ENCODE data around the gene OR2J3. TPM values are rescaled to one million over a fixed set of nuclear protein-coding genes. Genes with fewer than 3 reads are reported as not detected.

The OR2J3 gene
- total and polyA plus RNA-seq, 10 of the 15 experiments (the other 5 are each of a cell fraction or from before 2014, with no cell fraction given): not detected

- BruUV-seq (replicated peaks): no TSS peak
- WGBS (ENCODE audit: insufficient coverage, insufficient replicate concordance, low lambda C conversion rate, missing lambda C conversion rate): 30% methylated on average over 4 of the region's 4 CpGs
- CTCF ChIA-PET: no interaction called here
- Histone ChIP-seq H4K20me1 (ENCODE audit: control insufficient read depth, insufficient read depth) (no peaks in the 10 kb centered on the region), H3K9ac (ENCODE audit: control insufficient read depth, insufficient read depth, low read length) (no peak overlapping the region), H2AFZ (ENCODE audit: control insufficient read depth, low read depth, low read length) (no peak overlapping the region), H3K4me1 (ENCODE audit: control insufficient read depth, insufficient read depth, low read length) (no peaks in the 10 kb centered on the region), H3K9me3 (replicated peaks; ENCODE audit: control insufficient read depth, insufficient read depth, low read length) (no peaks in the 10 kb centered on the region), H3K36me3 (ENCODE audit: control insufficient read depth in 2 of 2, insufficient read depth in 2 of 2, low read length in 1 of 2) (no peaks in the 10 kb centered on the region), H3K27me3 (replicated peaks in 1 of 2; ENCODE audit: control insufficient read depth in 2 of 2, insufficient read depth in 2 of 2, low read length in 1 of 2) (no peaks in the 10 kb centered on the region), H3K4me2 (ENCODE audit: control insufficient read depth, insufficient read depth) (no peak overlapping the region), H3K79me2 (ENCODE audit: control insufficient read depth, insufficient read depth, low read length) (no peaks in the 10 kb centered on the region), H3K4me3 (no peak overlapping the region), H3K27ac (ENCODE audit: control insufficient read depth, insufficient read depth) (no peak overlapping the region)
- no peak for ATAC-seq
- no peak for FAIRE-seq
- intact Hi-C loops (cut with micrococcal nuclease; ENCODE audit: unreplicated experiment): no loop called here
- POLR2A ChIA-PET: no interaction called here
- in situ Hi-C loops (cut with MboI): no loop called here
- DNase-seq (ENCODE audit: low read depth, low spot score): no peak
- RAD21 ChIA-PET (ENCODE audit: unreplicated experiment): no interaction called here
- TF ChIP-seq SKIL (IDR thresholded peaks at IDR 0.05; ENCODE audit: low read depth, poor library complexity, severe bottlenecking): no peak
- TF ChIP-seq POLR2AphosphoS5 (IDR thresholded peaks at IDR 0.05; ENCODE audit: low read length): no peak
- TF ChIP-seq MYC (IDR thresholded peaks at IDR 0.05; ENCODE audit: insufficient read depth, insufficient read length, insufficient replicate concordance, low read length, severe bottlenecking): no peak
- TF ChIP-seq NR2C2 (IDR thresholded peaks at IDR 0.05; ENCODE audit: borderline replicate concordance, control insufficient read depth, insufficient read length, low read depth): no peak
- SMC1A ChIA-PET (ENCODE audit: uncharacterized antibody, unreplicated experiment): no interaction called here
Measured at GRCh38 chr6:29137724-29138123, 29.9 kb downstream of the OR2J3 start.

GRCh38 chr6:29141606-29142005, 33.7 kb downstream of the OR2J3 start:
- H4K20me1 ChIP-seq (ENCODE audit: control insufficient read depth, insufficient read depth): no peaks in the 10 kb centered on the region
- ATAC-seq (no peak), DNase-seq (ENCODE audit: low read depth, low spot score) (no peak), FAIRE-seq (no peak)
- H3K36me3 ChIP-seq (ENCODE audit: control insufficient read depth in 2 of 2, insufficient read depth in 2 of 2, low read length in 1 of 2): no peaks in the 10 kb centered on the region
- no peak overlapping the region for H2AFZ ChIP-seq (ENCODE audit: control insufficient read depth, low read depth, low read length)
- H3K4me2 ChIP-seq (ENCODE audit: control insufficient read depth, insufficient read depth): no peak overlapping the region
- BruUV-seq (replicated peaks): no TSS peak
- no peaks in the 10 kb centered on the region for H3K79me2 ChIP-seq (ENCODE audit: control insufficient read depth, insufficient read depth, low read length)
- H3K27ac ChIP-seq (ENCODE audit: control insufficient read depth, insufficient read depth): no peak overlapping the region
- no peaks in the 10 kb centered on the region for H3K9me3 ChIP-seq (replicated peaks; ENCODE audit: control insufficient read depth, insufficient read depth, low read length)
- RAD21 ChIA-PET (ENCODE audit: unreplicated experiment): no interaction called here
- WGBS (ENCODE audit: insufficient coverage, insufficient replicate concordance, low lambda C conversion rate, missing lambda C conversion rate): 91% methylated on average over 1 of the region's 1 CpG
- no peak overlapping the region for H3K9ac ChIP-seq (ENCODE audit: control insufficient read depth, insufficient read depth, low read length)
- SMC1A ChIA-PET (ENCODE audit: uncharacterized antibody, unreplicated experiment): no interaction called here
- POLR2A ChIA-PET: no interaction called here
- in situ Hi-C loops (cut with MboI) (no loop called here), intact Hi-C loops (cut with micrococcal nuclease; ENCODE audit: unreplicated experiment) (no loop called here)
- CTCF ChIA-PET: no interaction called here
- H3K4me3 ChIP-seq: no peak overlapping the region
- no peaks in the 10 kb centered on the region for H3K4me1 ChIP-seq (ENCODE audit: control insufficient read depth, insufficient read depth, low read length)
- H3K27me3 ChIP-seq (replicated peaks in 1 of 2; ENCODE audit: control insufficient read depth in 2 of 2, insufficient read depth in 2 of 2, low read length in 1 of 2): no peaks in the 10 kb centered on the region
- TF ChIP-seq SPI1 (IDR thresholded peaks at IDR 0.05; ENCODE audit: borderline replicate concordance, insufficient read depth, low read depth, low read length): no peak
- no peak for TF ChIP-seq ZBTB11 (CRISPR knock-in tag; IDR thresholded peaks at IDR 0.05)
- no peak for TF ChIP-seq BRCA1 (IDR thresholded peaks at IDR 0.05; ENCODE audit: low read depth, low read length)
- no peak for TF ChIP-seq E4F1 (IDR thresholded peaks at IDR 0.05; ENCODE audit: borderline replicate concordance, partially characterized antibody)
- no peak for TF ChIP-seq RFX5 (IDR thresholded peaks at IDR 0.05; ENCODE audit: low read depth, low read length)
- TF ChIP-seq CBFB (IDR thresholded peaks at IDR 0.05; ENCODE audit: low read depth): no peak

Measured in GM12878 (cell line).